Neural cell (in vitro differentiated cells): ENCODE data around the gene SLC6A2. TPM values are rescaled to one million over a fixed set of nuclear protein-coding genes. Genes with fewer than 3 reads are reported as not detected.

Source experiments
- H2AFZ ChIP-seq: fragments of 200-600, 300-800 bp; sonication (generic), shearing (Covaris generic); 2 replicates; pipeline ENCODE4 v1.6.0; 2014; ENCODE audit warnings: low read depth, mild to moderate bottlenecking, antibody characterized with exemption, low read length, moderate library complexity
- H3F3A ChIP-seq: fragments of 200-600 bp; shearing (Covaris generic); 2 replicates; pipeline ENCODE4 v1.6.1; 2016; ENCODE audit warnings: mild to moderate bottlenecking, moderate library complexity, mixed read lengths, antibody characterized with exemption, low read length; ENCODE audit not compliant: insufficient read depth, poor library complexity, severe bottlenecking
- H3K27ac ChIP-seq: fragments of 200-600, 300-800 bp; sonication (generic), shearing (Covaris generic); 2 replicates; pipeline ENCODE4 v1.5.1; 2014; ENCODE audit warnings: mild to moderate bottlenecking, low read length, moderate library complexity
- H3K27me3 ChIP-seq: fragments of 300-800, 200-600 bp; sonication (generic), shearing (Covaris generic); 2 replicates; pipeline ENCODE4 v1.6.0; 2014; ENCODE audit warnings: mild to moderate bottlenecking, low read depth, low read length, moderate library complexity; ENCODE audit not compliant: insufficient read depth
- H3K36me3 ChIP-seq: fragments of 300-800, 200-600 bp; sonication (generic), shearing (Covaris generic); 2 replicates; pipeline ENCODE4 v1.5.1; 2014; ENCODE audit warnings: mild to moderate bottlenecking, antibody characterized with exemption, low read length, moderate library complexity; ENCODE audit not compliant: insufficient read depth
- H3K4me2 ChIP-seq: fragments of 300-800, 200-600 bp; sonication (generic), shearing (Covaris generic); 2 replicates; pipeline ENCODE4 v1.6.0; 2014; ENCODE audit warnings: mild to moderate bottlenecking, low read length
- H3K4me3 ChIP-seq: fragments of 300-800, 200-600 bp; sonication (generic), shearing (Covaris generic); 2 replicates; pipeline ENCODE4 v1.5.1; 2014; ENCODE audit warnings: mild to moderate bottlenecking, low read length, moderate library complexity
- H3K79me2 ChIP-seq: fragments of 200-600 bp; shearing (Covaris generic); replicated peaks from 2 replicates; pipeline ENCODE4 v1.6.0; 2014; ENCODE audit warnings: mild to moderate bottlenecking, low read length, moderate library complexity; ENCODE audit not compliant: insufficient read depth
- H3K9ac ChIP-seq: fragments of 300-800, 200-600 bp; sonication (generic), shearing (Covaris generic); 2 replicates; pipeline ENCODE4 v1.6.1; 2016; ENCODE audit warnings: mild to moderate bottlenecking, low read length, mixed read lengths
- H3K9me2 ChIP-seq: fragments of 200-600 bp; shearing (Covaris generic); 2 replicates; pipeline ENCODE4 v1.6.1; 2016; ENCODE audit warnings: mild to moderate bottlenecking, low read length, mixed read lengths; ENCODE audit not compliant: insufficient read depth
- H3K9me3 ChIP-seq: fragments of 200-600, 300-800 bp; sonication (generic), shearing (Covaris generic); 2 replicates; pipeline ENCODE4 v1.6.1; 2016; ENCODE audit warnings: mild to moderate bottlenecking, mixed run types, low read length, moderate library complexity, mixed read lengths
- H4K20me1 ChIP-seq: fragments of 200-600 bp; shearing (Covaris generic); 2 replicates; pipeline ENCODE4 v1.6.1; 2016; ENCODE audit warnings: mild to moderate bottlenecking, mixed run types; ENCODE audit not compliant: insufficient read depth
- EZH2 ChIP-seq: fragments of 200-600, 300-800 bp; shearing (Covaris generic), sonication (generic); IDR thresholded peaks from 2 replicates; pipeline ENCODE4 v1.6.1; 2014; ENCODE audit warnings: antibody characterized with exemption, low read length, borderline replicate concordance, mild to moderate bottlenecking; ENCODE audit not compliant: insufficient read depth, poor library complexity, severe bottlenecking
- MXI1 ChIP-seq: fragments of 450-650 bp; conservative IDR thresholded peaks from 2 replicates; pipeline ENCODE4 v1.6.1; 2014; ENCODE audit warnings: antibody characterized with exemption, mild to moderate bottlenecking; ENCODE audit not compliant: poor library complexity, severe bottlenecking
- POLR2AphosphoS5 ChIP-seq: IDR thresholded peaks from 2 replicates; pipeline ENCODE4 v1.6.1; 2012
- RAD21 ChIP-seq: fragments of 450-650 bp; conservative IDR thresholded peaks from 2 replicates; pipeline ENCODE4 v1.6.1; 2014; ENCODE audit warnings: antibody characterized with exemption, mild to moderate bottlenecking, moderate library complexity
- SMC3 ChIP-seq: fragments of 450-650 bp; conservative IDR thresholded peaks from 2 replicates; pipeline ENCODE4 v1.6.1; 2014; ENCODE audit warnings: antibody characterized with exemption, mild to moderate bottlenecking, moderate library complexity; ENCODE audit not compliant: poor library complexity
- TAF1 ChIP-seq: IDR thresholded peaks from 2 replicates; pipeline ENCODE4 v1.6.1; 2012; ENCODE audit warnings: low read depth
- polyA plus RNA-seq: library from polyadenylated mRNA; depleted of rRNA; stranded (reverse); fragments of >200 nt; gene quantifications from 2 replicates; pipeline ENCODE4 v1.2.3, GENCODE V29; 2014
- TF ChIP-seq, protein P1 (sequence below): fragments of 450-650 bp; IDR thresholded peaks from 2 replicates; pipeline ENCODE4 v1.5.1; 2014; ENCODE audit warnings: antibody characterized with exemption, mild to moderate bottlenecking, moderate library complexity; ENCODE audit not compliant: poor library complexity, severe bottlenecking

The SLC6A2 gene
- polyA plus RNA-seq, 1 donor from 2014 or later: not detected

DNA sequence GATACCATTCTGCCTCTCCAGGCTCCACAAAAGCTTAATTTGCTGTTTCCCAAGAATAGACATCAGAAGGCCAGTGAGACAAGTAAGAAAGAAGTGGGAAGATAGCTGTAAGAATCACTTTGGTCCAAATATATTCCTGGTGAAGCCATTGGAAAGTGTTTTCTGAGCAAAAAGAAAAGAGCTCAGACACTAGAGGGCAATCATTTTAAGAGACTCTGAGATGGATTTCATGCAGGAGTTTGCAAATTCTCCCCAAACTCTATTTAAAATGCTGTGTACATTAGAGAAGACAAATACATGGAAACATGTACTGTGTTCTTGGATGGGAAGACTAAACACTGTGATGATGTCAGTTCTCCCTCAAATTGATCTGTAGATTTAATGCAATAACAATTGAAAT is 8.0 kb upstream of the SLC6A2 start:
- Histone ChIP-seq H3K9me3 (no peaks in the 10 kb centered on the region), H3K9me2 (no peaks in the 10 kb centered on the region), H3F3A (no peaks in the 10 kb centered on the region), H2AFZ (no peak overlapping the region), H3K9ac (no peak overlapping the region), H3K4me3 (no peak overlapping the region), H3K27ac (no peak overlapping the region), H3K4me2 (no peak overlapping the region), H4K20me1 (no peaks in the 10 kb centered on the region), H3K27me3 (peaks cover 22% of the 10 kb centered on the region), H3K36me3 (no peaks in the 10 kb centered on the region), H3K79me2 (no peaks in the 10 kb centered on the region)
- TF ChIP-seq SMC3 (no peak), EZH2 (no peak), POLR2AphosphoS5 (no peak), TAF1 (no peak), RAD21 (no peak)

DNA sequence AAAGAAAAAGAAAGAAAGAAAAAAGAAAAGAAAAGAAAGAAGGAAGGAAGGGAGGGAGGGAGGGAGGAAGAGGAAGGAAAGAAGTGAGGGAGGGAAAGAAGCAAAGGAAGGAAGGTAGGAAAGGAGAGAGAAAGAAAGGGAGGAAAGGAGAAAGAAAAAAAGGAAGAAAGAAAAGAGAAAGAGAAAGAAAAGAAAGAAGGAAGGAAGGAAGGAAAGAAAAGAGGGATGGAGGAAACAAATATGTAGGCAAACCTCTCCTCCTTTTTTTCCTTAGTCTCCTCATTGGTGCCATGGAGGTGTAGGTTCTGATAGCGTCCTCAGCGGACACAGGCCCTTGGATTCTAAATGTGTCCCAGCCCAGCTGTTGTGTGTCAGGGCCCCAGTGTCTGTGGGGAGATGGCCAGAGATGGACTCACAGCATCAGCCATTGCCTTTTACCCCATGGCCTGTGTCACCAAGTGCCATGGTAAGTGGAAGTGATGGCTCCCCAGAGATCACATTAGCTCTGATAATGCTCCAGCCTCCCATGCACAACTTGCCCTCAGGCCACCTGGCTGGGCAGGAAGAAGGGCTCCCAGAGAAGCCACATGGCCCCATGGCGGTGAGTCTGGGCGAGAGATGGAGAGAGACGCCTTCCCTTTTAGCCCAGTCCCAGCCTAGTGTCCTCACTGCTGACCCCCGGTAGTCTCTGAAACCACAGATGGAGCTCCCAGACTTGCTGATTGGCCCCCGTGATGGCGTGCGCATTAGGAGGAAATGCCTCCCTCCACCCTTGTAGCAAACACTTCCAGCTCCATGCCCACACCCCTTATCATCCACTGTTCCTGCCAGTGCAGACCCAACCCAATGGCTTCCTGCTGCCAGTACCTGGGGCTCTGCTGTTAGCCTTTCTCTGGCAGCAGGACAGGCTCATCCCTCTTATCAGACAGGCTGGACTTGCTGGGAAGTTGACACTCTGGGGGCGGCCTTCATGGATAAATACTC is 3.7 kb upstream of the SLC6A2 start:
- Histone ChIP-seq H3K27ac (no peak overlapping the region), H3K4me2 (no peak overlapping the region), H3K9ac (no peak overlapping the region), H4K20me1 (no peaks in the 10 kb centered on the region), H3K79me2 (no peaks in the 10 kb centered on the region), H2AFZ (no peak overlapping the region), H3K27me3 (peaks cover 65% of the 10 kb centered on the region), H3K36me3 (no peaks in the 10 kb centered on the region), H3K9me3 (peaks cover 3% of the 10 kb centered on the region), H3K4me3 (no peak overlapping the region), H3F3A (no peaks in the 10 kb centered on the region), H3K9me2 (no peaks in the 10 kb centered on the region)
- TF ChIP-seq SMC3: no peak

DNA sequence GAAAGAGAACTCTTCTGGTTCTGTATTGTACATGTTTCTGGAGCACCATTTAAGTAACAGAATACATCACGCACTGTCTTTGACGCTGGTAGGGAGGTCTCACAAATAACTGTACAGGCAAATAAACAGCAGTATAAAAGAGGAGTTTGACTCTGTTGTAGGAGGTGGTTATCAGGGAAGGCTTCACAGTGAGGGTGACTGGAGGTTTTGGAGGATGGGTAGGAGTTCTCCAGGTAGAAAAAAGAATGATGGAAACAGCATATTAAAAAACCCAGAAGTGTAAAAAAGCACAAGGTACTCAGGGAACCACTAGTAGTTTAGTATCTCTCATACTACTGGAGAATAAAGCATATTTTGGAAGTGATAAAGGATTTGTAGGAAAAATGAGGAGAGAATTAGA is 2.7 kb upstream of the SLC6A2 start:
- TF ChIP-seq RAD21 (no peak), SMC3 (no peak), EZH2 (no peak), TAF1 (no peak), MXI1 (no peak)
- TF ChIP-seq, protein P1, sequence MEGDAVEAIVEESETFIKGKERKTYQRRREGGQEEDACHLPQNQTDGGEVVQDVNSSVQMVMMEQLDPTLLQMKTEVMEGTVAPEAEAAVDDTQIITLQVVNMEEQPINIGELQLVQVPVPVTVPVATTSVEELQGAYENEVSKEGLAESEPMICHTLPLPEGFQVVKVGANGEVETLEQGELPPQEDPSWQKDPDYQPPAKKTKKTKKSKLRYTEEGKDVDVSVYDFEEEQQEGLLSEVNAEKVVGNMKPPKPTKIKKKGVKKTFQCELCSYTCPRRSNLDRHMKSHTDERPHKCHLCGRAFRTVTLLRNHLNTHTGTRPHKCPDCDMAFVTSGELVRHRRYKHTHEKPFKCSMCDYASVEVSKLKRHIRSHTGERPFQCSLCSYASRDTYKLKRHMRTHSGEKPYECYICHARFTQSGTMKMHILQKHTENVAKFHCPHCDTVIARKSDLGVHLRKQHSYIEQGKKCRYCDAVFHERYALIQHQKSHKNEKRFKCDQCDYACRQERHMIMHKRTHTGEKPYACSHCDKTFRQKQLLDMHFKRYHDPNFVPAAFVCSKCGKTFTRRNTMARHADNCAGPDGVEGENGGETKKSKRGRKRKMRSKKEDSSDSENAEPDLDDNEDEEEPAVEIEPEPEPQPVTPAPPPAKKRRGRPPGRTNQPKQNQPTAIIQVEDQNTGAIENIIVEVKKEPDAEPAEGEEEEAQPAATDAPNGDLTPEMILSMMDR: no peak
- no peak overlapping the region for H3K9ac ChIP-seq
- no peak overlapping the region for H2AFZ ChIP-seq
- no peaks in the 10 kb centered on the region for H3K9me2 ChIP-seq
- no peaks in the 10 kb centered on the region for H3K79me2 ChIP-seq
- H3K27ac ChIP-seq: no peak overlapping the region
- H3K9me3 ChIP-seq: peaks cover 3% of the 10 kb centered on the region
- H3F3A ChIP-seq: no peaks in the 10 kb centered on the region
- H3K27me3 ChIP-seq: peaks cover 75% of the 10 kb centered on the region
- H3K4me3 ChIP-seq: no peak overlapping the region
- H3K36me3 ChIP-seq: no peaks in the 10 kb centered on the region
- no peaks in the 10 kb centered on the region for H4K20me1 ChIP-seq
- H3K4me2 ChIP-seq: no peak overlapping the region
